Measurements from ENCODE around the gene BEAN1.

The BEAN1 gene

DNA sequence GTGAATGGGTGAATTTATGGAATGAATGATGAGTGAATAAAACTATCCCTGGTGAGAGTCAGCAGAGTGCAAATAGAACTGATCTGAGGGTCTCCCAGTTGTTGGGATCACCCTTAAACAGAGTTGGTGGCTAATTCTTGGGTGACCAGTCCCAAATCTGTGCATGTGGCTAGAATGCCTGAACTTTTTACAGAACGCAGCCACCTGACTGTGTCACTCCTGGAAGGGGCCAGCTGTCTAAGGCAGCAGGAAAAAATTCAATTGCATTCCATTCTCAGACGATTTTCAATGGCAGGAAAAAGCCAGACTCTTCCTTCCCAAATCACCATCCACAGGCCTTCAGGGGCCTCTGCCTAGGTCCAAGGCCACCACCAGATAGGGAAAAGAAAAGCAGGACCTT lies 43.5 kb downstream of the BEAN1 start:
- DNase-seq (ENCODE audit: low spot score) = no peak

DNA sequence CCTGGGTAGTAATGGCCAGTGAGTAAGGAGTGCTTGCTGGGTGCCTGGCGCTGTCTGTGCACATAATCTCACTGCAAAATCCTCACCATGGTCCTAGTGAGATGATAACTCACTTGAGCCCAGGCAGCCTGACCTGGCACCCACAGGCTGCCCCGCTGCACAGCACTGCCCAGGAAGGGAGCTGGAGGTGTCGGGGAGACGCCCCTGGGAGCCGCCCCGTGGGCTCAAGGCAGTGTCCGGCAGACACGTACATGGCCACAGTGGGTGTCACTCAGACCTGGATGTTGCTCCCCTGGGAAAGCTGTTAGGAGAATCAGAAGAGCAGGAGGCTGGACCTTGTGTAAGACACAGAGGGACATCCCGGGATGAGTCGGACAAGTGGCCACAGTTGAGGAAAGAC lies 44.2 kb downstream of the BEAN1 start:
- DNase-seq (ENCODE audit: low spot score) = no peak

DNA sequence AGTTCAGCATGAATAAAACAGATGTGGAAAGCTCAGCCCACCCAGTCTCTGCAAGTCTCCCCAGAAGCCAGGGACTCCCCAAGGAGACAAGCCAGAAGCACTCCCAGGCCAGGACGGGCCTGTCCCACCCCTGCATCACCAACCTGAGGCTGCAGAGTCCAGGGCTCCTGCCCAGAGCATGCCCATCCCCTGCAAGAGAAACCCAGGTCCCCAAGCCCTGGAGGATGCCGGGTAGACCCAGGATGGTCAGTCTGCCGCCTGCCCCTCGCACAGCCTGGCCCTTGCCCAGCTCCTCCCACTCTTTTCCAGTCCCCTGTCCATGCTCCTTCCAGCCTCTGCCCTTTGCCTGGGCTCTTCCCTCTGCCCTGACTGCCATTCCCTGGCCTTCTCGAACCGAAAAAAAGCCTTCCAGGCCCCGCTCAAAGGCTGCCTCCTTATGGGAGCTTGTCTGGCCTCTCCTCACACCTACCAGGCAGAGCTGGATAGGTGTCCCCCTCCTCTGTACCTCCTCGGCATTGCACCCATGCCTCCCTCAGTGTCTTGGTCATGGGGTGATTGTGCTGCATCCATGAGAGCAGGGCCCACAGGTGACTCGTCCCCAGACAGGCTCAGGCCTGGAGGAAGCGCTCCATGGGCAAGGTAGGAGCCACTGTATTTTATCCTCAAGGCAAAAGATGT lies 44.8 kb downstream of the BEAN1 start:
- no peak for DNase-seq (ENCODE audit: low spot score)

DNA sequence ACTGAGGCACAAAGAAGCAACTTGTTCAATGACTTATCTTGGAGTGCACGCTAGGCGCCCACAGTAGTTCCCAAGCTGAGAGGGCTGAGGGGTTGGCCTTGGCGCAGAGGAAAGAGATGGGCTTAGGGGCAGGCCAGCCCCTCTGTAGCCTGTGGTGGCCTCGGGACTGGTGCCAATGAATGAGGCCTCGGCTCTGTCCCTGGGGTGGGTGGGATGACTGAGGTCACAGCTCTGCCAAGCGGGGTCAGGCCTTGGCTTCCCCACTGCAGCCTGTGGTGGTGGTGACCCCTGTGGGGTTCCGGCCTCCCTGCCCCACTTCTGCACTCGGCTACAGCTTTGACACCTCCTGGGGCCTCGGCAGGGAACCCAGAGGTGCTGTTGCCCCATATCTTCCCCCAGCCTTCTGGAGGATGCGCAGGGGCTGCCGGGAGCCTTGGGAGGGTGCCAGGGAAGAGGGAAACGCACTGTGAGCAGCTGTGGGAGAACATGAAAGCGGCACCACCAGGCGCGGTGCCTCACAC lies 46.0 kb downstream of the BEAN1 start:
- no peak for DNase-seq (ENCODE audit: low spot score)

DNA sequence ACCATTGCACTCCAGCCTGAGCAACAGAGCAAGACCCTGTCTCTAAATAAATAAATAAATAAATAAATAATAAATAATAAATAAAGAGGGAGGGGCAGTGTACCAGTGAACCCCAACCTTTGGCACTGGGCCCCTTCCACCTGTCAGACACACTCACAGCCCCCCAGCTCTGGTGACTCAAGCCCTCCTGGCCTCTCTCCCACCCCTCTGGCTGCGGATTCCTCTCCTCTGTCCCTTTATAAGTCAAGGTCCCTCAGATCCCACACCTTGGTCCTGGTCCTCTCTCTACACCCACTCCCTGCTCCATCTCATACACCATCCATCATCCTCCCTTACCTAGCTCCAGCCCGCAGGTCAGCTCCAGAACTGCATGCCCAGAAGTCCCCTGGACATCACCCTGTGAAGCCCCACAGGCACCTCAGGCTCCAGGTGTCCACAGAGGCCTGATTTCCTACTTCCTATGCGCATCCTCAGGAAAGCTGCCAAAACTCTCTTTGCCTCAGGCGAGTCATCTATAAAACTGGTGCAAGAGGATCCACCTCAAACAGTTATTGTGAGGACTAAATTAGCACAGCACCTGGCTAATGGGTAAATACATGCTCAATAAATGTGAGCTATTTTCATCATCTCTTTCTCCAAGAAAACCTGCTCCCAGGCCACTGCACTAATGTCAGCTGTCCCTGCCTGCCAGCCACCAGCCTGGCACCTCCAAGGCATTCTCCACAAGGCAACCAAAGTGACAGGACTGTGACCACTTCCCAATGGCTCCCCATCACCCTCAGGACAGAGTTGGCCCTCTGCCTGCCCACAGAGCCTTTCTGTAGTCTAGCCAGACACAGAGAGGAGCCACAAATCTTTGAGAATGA lies 46.8 kb downstream of the BEAN1 start:
- DNase-seq (ENCODE audit: low spot score) = no peak

DNA sequence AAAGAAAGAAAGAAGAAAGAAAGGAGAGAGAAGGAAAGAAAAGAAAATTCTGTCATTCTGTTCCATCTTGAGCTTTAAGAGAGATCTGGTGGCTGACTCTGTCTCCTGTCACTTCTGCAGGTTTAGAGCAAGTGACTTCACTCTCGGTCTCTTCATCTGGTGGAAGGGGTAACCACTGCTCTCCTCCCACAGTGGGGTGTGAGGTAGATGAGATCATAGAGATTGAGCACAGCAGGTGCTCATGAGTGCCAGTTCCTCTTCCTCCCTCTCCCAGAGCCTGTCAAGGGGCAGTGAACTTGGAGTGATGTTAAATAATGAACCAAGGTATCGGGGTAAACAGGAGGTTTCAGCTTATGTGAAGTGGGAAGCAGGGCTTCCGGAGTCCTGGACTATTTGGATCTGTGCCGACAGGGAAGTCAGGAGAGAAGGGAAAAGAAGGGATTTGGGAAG lies 47.7 kb downstream of the BEAN1 start:
- DNase-seq (ENCODE audit: low spot score) = no peak

DNA sequence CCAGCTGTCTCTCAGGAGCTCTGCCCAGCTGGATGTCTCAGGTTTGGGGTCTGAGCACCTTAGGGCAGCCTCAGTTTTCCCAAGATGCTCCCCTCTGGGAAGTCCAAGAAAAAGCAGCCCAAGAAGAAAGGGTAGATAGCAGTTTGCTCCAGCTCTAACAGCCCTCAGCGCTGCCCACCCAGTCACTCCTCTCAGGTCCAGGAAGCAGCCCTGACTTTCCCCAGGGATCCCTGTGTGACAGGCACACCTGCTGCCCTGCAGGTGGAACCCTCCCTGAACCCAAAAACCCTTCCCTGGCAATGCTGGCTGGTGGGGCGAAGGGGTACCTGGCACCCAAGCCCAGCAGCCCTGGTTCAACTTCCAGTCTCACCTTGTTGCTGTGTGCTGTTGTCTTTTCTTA lies 48.1 kb downstream of the BEAN1 start:
- no peak for DNase-seq (ENCODE audit: low spot score)

DNA sequence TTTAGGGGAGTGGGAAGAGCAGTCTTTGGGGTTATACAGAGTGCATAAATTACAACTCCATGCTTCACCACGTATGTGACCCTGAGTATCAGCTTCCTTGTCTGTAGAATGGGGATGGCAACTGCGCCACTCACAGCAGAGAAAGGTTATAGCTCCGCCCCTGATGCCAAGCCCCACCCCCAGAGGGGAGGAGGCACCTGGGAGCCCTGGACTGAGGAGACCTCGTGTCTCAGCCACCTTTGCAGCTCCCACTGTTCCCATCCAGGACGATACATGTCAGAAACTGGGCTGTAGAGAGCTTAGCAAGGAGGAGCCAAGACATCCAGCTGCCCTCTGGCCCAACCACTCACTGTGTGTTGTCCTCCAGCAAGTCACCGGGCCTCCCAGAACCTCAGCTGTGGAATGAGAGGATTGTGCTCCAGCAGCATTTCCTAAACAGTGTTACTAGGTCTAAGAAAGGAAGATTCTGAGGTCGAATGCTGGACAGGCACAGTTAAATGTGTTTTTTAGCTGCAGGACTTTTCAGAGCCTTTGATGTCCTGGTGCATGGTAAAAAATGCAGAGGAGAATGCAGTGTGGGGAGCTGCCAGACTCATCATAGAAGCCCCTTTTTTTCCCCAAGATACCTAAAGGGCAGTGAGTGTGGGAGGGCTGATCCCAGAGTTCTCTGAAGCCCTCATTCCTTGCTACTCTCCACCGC lies 49.4 kb downstream of the BEAN1 start:
- no peak for DNase-seq (ENCODE audit: low spot score)

DNA sequence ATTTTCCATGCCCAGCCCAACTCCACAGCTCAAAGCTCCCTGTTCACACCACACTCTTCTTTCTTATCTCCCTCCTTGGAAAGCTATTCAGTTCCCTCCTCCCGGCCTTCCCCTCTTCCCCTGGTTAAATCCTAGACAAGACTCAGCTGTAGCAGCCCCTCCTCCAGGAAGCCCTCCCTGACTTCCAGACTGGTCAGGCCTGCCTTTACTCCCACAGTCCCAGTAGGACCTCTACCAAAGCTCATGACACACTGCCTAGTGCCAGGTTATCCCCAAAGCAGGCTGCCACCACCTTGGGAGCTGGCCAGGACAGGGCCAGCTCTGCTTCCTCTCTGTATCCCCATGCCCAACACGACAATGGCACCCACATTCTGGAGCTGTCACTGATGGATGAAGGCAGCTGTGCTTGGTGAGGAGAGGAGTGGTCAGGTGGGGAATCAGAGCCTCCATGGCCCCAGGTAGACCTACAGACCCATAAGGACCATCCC lies 50.0 kb downstream of the BEAN1 start:
- no peak for DNase-seq (ENCODE audit: low spot score)

DNA sequence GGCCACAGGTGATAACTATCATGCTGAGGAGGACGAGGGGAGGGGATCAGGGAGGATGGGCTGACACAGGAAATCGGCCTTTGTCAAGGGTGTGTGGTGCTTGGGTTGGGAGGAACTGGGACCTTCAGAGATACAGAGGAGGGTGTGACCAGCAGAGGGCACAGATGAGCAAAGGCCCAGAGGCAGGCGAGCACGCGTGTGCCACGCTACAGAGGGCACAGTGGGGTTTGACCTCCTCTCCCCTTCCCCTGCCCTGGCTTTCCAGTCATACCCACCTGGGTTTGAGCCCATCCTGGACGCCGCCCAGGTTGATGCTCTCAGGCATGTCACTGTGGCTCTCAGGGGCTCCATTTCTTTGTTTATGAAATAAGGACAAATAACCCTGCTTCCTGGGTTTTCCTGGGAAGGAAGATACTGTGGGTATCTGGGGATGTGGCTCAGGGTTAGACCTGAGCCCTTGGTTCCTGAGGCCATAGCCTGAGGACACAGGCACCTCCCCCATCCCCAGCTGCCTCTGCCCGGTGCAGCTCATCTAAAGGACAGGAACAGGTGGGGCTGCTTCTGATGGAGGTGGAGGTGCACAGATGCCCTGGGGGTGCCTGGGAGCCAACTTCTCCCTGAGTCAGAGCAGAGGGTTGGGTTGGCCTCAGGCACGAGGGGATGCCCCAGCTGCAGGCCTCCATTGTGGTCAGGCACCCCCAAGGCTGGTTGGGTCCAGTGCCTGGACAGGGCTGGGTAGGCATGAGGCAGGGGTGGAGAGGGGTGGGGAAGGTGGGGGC lies 51.8 kb downstream of the BEAN1 start:
- DNase-seq (ENCODE audit: low spot score) = peak; percentile 42

DNA sequence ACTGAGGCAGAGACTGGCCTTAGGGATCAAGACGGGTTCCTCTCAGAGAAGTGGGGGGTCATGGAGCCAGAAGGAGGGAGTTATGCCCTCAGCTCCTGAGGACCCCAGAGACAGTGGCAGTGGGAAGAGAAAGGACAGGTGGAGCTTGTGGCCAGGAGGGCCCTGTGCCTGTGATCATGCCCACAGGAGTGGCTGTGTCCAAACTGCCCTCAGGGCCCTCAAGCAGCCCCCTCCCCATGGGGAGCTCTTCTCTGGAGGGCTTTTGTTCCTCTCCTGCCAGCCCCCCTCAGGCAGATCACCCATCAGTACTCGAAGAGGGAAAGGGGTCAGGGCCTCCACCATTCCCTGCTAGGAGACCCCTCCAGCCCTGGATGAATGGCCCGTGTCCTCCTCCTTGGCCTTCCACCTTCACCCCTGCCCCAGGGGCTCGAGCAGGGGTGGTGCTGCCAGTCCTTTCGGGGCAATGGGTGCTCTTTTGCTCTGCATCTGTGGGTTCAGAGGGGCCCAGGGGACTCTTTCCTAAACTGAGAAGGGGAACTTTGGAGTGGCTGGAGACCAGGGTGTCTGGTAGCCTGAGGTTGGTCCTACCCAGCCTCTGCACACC lies 52.7 kb downstream of the BEAN1 start:
- DNase-seq (ENCODE audit: low spot score) = no peak

DNA sequence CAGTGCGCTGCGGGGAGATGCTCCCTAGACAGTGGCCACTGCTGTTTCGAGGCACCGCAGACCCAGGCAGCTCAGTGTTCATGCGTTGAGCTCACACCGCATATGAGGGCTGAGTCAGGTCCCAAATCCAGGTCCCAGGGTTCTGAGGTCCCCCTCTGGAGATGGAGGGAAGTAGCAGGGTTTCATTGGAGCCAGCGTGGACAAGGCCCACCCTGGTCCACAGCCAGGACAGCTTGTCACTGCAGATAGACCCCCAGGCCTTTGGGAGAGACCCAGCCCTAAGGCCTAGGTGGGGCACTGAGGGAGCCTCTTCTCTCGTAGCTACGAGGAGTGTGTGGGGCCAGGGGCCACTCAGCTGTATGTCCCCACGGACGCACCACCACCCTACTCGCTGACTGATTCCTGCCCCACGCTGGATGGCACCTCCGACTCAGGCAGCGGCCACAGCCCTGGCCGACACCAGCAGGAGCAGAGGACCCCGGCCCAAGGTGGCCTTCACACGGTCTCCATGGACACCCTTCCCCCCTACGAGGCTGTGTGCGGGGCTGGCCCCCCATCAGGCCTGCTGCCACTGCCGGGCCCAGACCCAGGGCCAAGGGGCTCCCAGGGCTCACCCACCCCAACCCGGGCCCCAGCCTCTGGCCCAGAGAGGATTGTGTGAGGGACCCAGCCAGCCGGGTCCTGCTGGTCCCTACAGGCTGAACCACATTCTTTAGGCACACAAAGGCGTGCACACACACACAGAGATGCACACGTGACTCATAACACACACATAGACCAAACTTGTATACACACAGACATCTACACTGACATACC lies 53.4 kb downstream of the BEAN1 start:
- no peak for DNase-seq (ENCODE audit: low spot score)

DNA sequence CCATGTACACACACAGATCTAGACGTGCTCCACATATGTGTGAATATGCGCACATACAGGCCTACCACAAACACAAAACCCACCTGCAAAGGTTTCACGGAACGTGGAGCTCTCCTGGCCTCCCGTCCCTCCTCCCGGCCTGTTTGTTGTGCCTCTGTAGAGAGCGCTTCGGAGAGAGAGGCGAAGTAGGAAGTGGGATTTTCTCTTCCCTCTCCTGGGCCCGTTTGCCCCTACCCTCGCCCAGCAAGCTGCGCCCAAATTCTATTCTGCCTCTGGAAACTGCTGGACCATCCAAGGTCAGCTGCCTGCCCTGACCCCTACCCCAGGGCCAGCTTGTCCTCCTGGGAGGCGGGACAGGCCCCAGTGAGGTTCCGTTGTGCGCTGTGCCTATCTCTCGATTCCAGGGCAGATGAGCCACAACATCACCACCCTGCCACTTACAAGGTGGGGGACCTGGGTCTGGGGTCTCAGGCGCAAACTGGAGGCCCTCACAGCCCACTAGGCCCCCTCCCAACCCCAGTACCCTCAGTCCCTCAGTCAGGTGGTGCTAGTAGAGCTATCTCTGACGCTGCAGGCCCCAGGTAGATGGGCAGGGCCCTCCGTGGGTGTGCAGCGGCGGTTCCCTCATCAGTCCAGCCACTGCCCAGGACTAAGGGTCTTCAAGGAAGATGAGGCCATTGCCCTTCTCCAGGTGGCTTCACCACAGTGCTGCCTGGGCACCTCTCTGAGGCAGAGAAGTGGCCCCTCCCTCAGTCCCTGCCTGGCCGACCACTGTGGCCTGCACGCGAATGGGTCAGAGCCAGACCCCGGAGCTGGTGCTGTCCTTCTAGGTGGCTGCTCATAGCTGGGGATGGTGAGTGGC lies 54.2 kb downstream of the BEAN1 start:
- DNase-seq (ENCODE audit: low spot score) = no peak

DNA sequence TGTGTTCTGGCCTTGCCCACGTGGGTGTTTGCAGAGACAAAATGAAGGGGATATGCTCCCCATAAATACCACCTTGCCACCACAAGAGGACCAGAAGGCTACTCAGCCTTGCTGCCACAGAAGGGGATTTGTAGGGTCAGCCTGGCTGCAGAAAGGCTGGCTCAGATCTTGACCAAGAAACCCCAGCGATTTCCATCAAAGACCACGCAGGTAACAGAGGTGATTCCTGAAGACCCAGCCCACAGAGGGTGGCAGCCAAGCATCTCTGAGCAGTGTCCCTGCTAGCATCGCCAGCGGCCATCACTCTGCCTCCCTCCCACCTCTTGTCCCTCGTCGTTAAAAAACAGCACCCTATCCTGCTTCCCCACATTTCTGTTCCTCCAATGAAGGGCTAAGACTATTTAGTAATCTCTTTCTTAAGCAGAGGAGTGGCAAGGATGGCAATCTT lies 54.9 kb downstream of the BEAN1 start:
- DNase-seq (ENCODE audit: low spot score) = no peak

DNA sequence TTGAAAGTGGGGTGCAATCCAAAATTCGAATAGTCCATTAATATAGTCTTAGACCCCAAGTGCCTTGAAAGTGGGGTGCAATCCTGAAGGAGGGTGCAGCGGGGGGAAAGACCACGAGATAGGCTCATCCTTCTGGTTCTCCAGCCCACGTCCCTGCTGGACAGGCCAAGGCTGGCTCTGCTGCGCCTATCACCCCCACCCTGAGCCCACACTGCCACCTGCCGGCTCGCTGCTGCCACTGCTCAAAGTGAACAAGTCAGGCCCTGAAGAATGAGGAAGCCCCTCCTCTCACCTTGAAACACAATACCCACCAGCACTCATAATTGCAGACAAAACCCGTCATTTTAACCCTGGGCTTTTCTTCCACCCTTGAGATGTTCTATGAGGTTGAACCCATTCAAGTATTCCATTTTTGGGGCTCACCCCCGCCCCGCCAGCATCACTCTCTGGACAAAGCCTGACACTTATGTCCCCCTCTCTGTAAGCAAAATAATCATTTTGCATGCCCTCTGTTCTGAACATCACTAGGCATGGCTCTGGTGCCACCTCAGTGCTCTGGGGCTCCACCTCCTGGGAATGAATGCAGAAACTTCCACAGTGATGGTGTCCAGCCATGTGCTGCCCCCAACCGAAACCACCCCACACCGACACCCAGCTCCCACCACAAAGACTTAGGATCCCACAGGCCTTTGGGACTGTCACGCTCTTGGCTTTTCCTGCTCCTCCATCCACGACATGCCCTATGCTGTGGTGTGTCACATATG lies 56.8 kb downstream of the BEAN1 start:
- peak; percentile 64 for DNase-seq (ENCODE audit: low spot score)

DNA sequence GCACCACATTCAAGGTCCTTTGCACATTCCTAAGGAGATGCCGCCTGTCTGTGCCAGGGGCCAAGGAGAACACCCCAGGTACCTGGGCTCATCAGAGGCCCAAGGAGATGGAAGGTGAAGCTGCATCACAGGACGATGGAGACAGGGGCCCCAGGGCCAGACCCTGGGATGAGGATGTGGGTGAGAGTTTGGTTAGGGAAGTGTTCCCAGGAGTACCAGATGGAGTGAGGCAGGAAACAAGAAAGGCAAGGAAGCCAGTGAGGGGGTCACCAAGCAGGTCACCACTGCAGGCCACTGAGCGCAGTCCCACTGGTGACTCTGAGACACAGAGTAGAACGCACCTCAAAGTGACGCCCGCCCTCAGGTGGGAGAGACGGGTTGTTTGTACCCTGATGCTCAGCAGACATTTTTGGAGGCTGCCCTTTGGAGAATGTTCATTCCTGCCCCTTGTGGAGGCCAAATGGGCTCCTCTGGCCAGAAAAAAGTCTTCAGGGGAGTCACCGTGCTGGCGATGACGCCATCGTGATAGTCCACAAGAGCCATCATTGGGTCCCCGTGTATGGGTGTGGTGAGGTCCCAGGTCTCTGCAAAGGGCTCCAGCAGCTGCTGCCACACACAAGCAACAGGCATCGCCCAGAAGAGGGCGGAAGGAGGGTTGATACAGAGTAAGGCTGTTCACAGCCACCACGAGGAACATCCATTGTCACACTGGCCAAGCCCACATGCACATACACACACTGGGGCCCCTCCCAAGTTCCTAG lies 57.5 kb downstream of the BEAN1 start:
- no peak for DNase-seq (ENCODE audit: low spot score)

DNA sequence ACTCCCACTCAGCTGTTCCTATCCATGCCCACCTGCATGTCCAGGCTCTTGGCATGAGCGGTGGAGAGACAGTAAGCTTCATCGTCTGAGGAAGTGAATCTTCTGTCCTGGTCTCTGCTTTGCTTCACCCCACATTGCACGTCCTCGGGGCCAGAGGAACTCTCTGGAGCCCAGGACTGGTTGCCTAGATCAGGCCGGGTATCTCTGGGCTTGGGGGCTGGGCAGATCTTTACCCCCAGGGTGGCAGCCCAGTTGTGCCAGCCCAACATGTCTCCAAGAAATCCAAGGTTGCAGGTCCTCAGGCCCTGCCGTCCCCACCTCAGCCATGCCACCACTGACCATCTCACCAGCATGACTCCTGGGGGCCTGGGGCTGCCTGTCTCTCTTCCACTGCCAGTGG lies 58.3 kb downstream of the BEAN1 start:
- no peak for DNase-seq (ENCODE audit: low spot score)
